NOMO-1 treated with dmso at 0.1 percent for 144 hours (cell line): ENCODE measurements around the gene FCGBP.
"Not testable (repeated sequence)": the region's sequence is repeated elsewhere in the genome, so short reads cannot be mapped to it uniquely, and the experiment has no call there.

ENCODE experiments used
- DNase-seq: peaks from one replicate; lab custom pipeline; 2025; ENCODE audit not compliant: unreplicated experiment; lab: John Stamatoyannopoulos, UW

The FCGBP gene

GRCh38 chr19:39934584-39935363 is at the start of gene FCGBP:
Gene FCGBP, minus strand, starts transcription at chr19:39934634.
- DNase-seq, result no peak

DNA sequence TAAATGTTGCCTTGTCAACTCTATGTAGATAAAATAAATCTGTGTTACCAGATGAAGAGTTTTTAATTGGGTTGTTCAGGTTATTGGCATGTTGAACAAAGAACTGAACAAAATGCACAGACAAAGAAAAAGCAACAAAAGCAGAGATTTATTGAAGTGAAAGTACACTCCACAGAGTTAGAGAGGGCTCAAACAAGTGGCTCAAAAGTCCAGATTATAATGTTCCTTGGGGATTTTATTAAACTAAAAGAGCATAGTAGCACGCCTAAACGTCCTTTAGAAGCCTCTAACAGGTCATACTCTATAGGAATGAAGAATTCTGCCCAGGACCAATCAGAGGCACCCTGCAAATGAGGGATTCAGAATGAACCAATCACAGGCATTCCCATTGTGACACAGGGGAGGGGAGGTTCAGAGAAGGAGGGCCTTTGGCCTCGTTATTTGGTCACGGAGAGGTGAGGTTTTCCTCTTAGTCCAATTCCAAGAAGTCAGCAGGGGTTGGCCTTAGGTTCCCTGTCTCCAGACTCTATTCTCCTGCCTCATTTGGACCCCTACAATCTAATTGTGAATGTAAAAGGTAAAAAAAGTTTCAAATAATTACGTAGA is 49.4 kb upstream of the FCGBP start:
- no peak for DNase-seq

DNA sequence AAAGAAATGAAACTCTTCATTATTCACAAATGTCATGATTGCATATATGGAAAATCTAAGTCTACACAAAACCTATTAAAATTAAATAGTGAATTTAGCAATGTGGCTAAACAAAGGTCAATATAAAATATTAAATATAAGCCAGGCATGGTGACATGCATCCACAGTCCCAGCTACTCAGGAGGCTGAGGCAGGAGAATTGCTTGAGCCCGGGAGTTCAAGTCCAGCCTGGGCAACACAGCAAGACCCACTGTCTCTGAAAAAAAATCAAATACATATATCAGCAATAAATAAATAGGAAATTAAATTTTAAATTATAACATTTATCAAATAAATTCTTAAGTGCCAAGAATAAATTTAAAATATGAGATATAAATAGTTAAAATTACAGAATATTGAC is 48.4 kb upstream of the FCGBP start:
- DNase-seq, result no peak

- no peak for DNase-seq
Measured at GRCh38 chr19:39974377-39975155, 40.1 kb upstream of the FCGBP start.

DNA sequence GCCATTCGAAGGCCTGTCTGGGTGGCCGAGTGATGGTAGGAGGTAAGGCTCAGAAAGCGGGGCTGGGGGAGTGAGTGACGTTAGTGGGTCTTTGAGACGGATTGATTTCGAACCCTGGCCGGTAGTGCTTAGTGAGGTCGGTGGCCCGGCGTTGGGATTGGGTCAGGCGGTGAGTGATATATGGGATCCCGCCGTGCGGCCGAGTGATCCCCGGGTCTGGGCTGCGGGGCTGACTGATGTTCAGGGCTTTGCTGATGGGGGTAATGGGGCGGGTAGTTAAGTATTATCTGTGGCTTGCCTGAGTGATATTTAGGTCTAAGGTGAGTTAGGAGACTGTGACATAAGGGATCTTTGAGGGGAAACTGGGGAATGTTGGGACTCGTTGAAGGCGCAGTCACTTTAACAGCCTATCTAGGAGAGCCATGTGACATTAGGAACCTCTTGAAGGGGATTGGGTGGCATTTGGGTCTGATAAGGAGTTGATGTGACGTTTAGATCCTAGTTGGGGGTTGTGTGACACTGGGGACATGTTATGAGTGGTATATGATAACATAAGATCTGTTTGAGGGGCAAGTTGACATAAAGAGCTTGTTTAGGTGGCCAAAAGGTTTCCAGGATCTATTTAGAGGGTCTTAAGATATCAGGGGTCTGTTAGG is 37.1 kb upstream of the FCGBP start:
- no peak for DNase-seq

DNA sequence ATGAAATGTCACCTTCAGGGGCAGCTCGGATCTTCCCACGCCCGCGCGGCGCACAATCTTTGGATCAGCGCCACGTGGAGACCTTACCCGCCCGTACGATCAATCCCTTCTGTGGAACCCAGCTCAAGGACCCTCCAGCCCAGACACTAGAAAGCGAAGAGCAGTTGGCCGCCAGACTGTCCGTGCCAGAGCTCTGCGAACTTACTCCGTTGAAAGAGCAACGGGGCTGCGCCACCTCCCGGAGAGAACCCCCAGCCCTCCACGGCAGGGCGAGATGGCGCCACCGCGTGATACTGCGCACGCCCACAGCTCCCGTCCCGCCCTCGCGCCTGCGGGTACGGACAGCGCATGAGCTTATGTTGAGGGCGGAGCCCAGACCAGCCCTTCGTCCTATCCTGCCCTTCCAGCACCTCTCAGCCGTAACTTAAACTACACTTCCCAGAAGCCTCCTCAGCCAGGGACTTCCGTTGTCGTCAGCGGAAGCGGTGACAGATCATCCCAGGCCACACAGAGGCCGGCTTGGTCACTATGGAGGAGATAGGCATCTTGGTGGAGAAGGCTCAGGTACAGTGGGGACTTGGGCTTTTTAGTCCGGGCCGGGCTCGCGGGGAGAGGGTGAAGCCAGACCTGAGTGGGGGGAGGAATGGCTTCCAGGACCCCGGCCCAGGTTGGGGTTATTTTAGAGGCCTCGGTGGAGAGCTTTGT is 36.4 kb upstream of the FCGBP start, which contains the start of gene PSMC4:
TSS of gene PSMC4 (plus strand) at position 491 of the 705 bp plus-strand sequence. CDS start at position 529, 38 bp downstream.
- peak; percentile 99 for DNase-seq

DNA sequence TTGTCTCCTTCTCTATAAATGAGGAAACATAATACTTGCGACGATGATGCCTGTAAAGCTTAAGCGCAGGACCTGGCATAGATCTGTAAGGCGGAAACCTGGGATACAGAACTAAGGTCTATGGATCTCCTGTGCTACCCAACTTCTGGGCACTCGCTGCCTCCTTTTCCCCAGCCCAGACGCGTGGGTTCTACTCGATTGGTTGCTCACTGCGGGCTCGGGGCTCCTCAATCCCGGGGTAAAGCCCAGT is 35.9 kb upstream of the FCGBP start:
- peak; percentile 36 for DNase-seq

- DNase-seq, result no peak
Measured at GRCh38 chr19:39969681-39970424, 35.4 kb upstream of the FCGBP start.

DNA sequence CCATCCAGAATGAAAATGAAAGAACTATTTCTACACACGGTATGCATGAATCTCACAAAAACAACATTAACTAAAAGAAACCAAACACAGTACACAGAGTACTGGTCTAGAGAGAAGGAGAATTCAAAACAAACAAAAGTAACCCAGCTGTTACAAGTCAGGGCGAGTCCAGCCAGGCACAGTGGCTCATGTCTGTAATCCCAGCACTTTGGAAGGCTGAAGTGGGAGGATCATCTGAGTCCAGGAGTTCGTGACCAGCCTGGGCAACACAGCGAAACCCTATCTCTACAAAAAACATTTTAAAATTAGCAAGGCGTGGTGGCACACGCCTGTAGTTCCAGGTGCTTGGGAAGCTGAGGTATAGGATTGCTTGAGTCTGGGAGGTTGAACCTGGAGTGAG is 34.8 kb upstream of the FCGBP start:
- DNase-seq, result no peak

GRCh38 chr19:39968789-39969188 is 34.4 kb upstream of the FCGBP start:
- no peak for DNase-seq

GRCh38 chr19:39967561-39967960 is 33.1 kb upstream of the FCGBP start:
- DNase-seq, result no peak

GRCh38 chr19:39966617-39967016 is 32.2 kb upstream of the FCGBP start:
- no peak for DNase-seq

DNA sequence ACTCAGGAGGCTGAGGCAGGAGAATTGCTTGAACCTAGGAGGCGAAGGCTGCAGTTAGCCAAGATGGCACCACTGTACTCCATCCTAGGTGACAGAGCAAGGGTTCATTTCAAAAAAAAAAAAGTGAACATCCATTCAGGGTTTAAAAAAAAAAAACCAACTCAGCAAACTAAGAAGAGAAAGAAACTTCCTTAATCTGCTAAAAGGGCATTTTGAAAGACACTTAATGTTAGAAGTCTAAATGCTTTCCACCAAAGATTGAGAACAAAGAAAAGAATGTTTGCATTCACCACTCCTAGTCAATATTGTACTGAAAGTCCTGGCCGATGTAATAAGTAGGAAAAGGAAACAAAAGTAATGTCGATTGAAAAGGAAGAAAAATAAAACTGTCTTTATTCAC is 29.5 kb upstream of the FCGBP start:
- no peak for DNase-seq

GRCh38 chr19:39959407-39959806 is 25.0 kb upstream of the FCGBP start:
- not testable (repeated sequence) for DNase-seq

DNA sequence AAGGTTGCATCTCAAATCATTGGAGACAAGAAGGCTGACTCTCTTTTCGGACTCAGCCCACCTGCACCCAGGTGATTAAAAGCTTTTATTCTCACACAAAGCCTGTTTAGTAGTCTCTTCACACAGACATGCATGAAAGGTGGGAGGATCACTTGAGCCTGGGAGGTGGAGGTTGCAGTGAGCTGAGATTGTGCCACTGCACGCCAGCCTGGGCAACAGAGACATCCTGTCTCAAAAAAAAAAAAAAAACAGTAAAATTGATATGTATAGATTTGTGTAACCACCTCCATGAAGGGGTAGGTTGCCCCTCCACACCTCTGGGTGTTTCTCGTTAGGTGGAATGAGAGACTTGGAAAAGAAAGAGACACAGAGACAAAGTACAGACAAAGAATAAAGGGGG is 24.5 kb upstream of the FCGBP start:
- not testable (repeated sequence) for DNase-seq

DNA sequence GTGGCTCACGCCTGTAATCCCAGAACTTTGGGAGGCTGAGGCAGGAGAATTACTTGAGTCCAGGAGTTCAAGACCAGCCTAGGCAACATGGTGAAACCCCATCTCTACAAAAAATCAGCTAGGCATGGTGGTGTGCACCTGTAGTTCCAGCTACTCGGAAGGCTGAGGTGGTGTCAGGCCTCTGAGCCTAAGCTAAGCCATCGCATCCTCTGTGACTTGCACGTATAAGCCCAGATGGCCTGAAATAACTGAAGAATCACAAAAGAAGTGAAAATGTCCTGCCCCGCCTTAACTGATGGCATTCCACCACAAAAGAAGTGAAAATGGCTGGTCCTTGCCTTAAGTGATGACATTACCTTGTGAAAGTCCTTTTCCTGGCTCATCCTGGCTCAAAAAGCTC is 23.5 kb upstream of the FCGBP start:
- DNase-seq, result not testable (repeated sequence)

GRCh38 chr19:39953915-39954314 is 19.5 kb upstream of the FCGBP start:
- no peak for DNase-seq

- DNase-seq, result no peak
Measured at GRCh38 chr19:39951686-39952085, 17.3 kb upstream of the FCGBP start.

- DNase-seq, result no peak
Measured at GRCh38 chr19:39951065-39951650, 16.7 kb upstream of the FCGBP start.
